ENCODE measurements around the gene RHOH.

The RHOH gene

GRCh38 chr4:40190465-40190864 lies 6.4 kb upstream of the RHOH start:
- DNase-seq = no peak

- DNase-seq = peak; percentile 80
Observed at GRCh38 chr4:40190880-40191815, 5.7 kb upstream of the RHOH start.

GRCh38 chr4:40192114-40193015 lies 4.5 kb upstream of the RHOH start:
- no peak for DNase-seq

GRCh38 chr4:40193016-40193571 lies 3.7 kb upstream of the RHOH start:
- DNase-seq = no peak

- no peak for DNase-seq
Observed at GRCh38 chr4:40193578-40193977, 3.3 kb upstream of the RHOH start.

- no peak for DNase-seq
Observed at GRCh38 chr4:40194602-40195161, 2.1 kb upstream of the RHOH start.

GRCh38 chr4:40195182-40196177 lies 1.4 kb upstream of the RHOH start:
- DNase-seq = no peak

GRCh38 chr4:40196272-40196671 lies 559 bp upstream of the RHOH start:
- no peak for DNase-seq

GRCh38 chr4:40197879-40198689 lies 1.3 kb downstream of the RHOH start:
- DNase-seq = no peak

GRCh38 chr4:40199179-40199670 lies 2.4 kb downstream of the RHOH start:
- no peak for DNase-seq

- no peak for DNase-seq
Observed at GRCh38 chr4:40199999-40200874, 3.4 kb downstream of the RHOH start.

GRCh38 chr4:40200875-40201801 lies 4.3 kb downstream of the RHOH start:
- no peak for DNase-seq

GRCh38 chr4:40201898-40202297 lies 5.1 kb downstream of the RHOH start:
- DNase-seq = no peak

- no peak for DNase-seq
Observed at GRCh38 chr4:40202474-40202873, 5.6 kb downstream of the RHOH start.

- DNase-seq = no peak
Observed at GRCh38 chr4:40204507-40205258, 7.9 kb downstream of the RHOH start.

GRCh38 chr4:40205259-40206198 lies 8.7 kb downstream of the RHOH start:
- DNase-seq = no peak

GRCh38 chr4:40206426-40206825 lies 9.6 kb downstream of the RHOH start:
- DNase-seq = no peak
